ENCODE results near the gene RBP7. TPM values are rescaled to one million over a fixed set of nuclear protein-coding genes. Genes with fewer than 3 reads are reported as not detected.
A peak's percentile ranks its signal among the peaks of the same experiment; 100 is the strongest.

The RBP7 gene
- total RNA-seq, result 10 to 100 TPM in 3 of 4 donors, 1 to 10 TPM in 1; 4.5 to 35.6 (median 17.8) TPM

DNA sequence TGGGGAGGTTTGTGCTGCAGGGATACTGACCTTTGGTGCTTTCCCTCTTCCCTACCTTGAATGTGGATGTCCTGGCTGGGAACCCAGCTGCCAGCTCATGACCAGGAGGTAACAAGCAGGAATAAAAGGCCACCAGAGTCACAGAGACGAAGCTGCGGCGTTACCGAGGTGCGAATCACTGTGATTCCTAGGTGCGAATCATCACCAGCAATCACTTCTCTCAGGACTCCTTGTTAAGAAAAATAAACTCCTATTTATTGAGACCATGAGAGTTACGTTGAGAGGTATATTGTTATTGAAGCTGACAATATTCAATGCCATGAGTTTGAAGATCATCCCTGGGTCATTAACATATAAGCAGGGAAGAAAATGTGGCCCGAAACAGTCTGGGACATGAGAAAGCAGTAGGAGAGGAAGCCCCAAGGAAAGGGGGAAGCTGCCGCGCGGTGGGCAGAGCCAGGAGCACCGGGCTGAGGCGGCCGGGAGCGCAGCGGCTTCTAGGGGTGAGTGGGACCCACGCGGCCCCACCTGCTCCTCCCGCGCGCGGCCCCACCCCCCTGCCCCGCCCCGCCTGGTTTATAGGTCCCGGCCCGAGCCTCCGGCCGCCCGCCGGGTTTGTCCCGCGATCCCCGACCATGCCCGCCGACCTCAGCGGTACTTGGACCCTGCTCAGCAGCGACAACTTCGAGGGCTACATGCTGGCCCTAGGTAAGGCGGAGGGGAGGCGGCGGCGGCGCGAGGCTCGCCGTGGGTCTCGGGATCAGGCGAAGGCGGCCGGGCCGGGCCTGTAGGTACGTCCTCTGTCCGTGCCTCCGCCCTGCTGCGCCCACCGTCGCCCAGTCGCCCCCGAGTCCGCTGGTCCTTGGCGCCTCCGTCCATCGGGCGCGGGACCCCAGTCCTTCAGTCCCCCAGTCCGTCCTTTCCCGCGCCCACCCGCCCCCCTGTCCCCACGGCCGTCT lies at the start of gene RBP7:
TSS of gene RBP7 (plus strand) at position 605 of the 959 bp plus-strand sequence. CDS start at position 636, 31 bp downstream.
- TF ChIP-seq EP300 (IDR thresholded peaks at IDR 0.05) (no peak), POLR2A (IDR thresholded peaks at IDR 0.05) (no peak), POLR2AphosphoS5 (IDR thresholded peaks at IDR 0.05) (no peak)
- TF ChIP-seq, protein P1, sequence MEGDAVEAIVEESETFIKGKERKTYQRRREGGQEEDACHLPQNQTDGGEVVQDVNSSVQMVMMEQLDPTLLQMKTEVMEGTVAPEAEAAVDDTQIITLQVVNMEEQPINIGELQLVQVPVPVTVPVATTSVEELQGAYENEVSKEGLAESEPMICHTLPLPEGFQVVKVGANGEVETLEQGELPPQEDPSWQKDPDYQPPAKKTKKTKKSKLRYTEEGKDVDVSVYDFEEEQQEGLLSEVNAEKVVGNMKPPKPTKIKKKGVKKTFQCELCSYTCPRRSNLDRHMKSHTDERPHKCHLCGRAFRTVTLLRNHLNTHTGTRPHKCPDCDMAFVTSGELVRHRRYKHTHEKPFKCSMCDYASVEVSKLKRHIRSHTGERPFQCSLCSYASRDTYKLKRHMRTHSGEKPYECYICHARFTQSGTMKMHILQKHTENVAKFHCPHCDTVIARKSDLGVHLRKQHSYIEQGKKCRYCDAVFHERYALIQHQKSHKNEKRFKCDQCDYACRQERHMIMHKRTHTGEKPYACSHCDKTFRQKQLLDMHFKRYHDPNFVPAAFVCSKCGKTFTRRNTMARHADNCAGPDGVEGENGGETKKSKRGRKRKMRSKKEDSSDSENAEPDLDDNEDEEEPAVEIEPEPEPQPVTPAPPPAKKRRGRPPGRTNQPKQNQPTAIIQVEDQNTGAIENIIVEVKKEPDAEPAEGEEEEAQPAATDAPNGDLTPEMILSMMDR (IDR thresholded peaks at IDR 0.05), result no peak
- peak within 1 kb of the TSS in 2 of 4 donors; percentile 23 to 70 for H3K27ac ChIP-seq
- WGBS, 2 donors (ENCODE audit: low coverage in 1 of 2), result 30 to 45% methylated on average over 4 to 16 of the region's 71 CpGs
- H3K27me3 ChIP-seq, result peaks cover 24% of the 10 kb centered on the region
- H3K4me1 ChIP-seq, result peaks cover 0 to 18% (median 0%) of the 10 kb centered on the region in 3 donors
- H3K36me3 ChIP-seq, result no peaks in the 10 kb centered on the region
- H3K9me3 ChIP-seq, result no peaks in the 10 kb centered on the region
- peak; percentile 57 for ATAC-seq
- H3K4me3 ChIP-seq, result peak within 1 kb of the TSS; percentile 46 to 71

DNA sequence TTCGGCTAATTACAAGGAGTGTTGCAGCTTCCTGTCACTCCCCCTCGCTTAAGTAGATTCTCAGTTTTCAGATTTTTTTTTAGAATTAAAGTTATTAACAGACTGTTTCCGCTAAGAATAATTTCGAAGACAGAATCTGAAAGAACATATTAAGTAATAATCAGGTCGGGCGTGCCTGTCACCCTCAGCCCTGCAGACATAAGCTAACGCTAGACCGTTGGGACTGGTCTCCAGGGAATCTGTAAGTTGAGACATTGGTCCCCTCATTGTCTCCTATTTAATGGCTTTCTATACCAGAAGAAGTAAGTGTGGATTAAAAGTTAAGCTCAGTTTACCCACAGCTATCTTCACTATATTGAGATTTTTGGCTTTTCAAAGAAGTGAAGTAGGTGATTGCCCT lies 39.3 kb upstream of the RBP7 start:
- Histone ChIP-seq H3K9me3 (no peaks in the 10 kb centered on the region), H3K36me3 (no peaks in the 10 kb centered on the region), H3K4me3 (no peak overlapping the region), H3K27me3 (no peaks in the 10 kb centered on the region), H3K27ac (no peak overlapping the region), H3K4me1 (no peaks in the 10 kb centered on the region)
- 88 to 89% methylated on average over 6 to 8 of the region's 8 CpGs for WGBS, 2 donors (ENCODE audit: low coverage in 1 of 2)
- no peak for ATAC-seq
- TF ChIP-seq EP300 (IDR thresholded peaks at IDR 0.05), result no peak
- TF ChIP-seq POLR2A (IDR thresholded peaks at IDR 0.05), result no peak
- no peak for TF ChIP-seq POLR2AphosphoS5 (IDR thresholded peaks at IDR 0.05)

DNA sequence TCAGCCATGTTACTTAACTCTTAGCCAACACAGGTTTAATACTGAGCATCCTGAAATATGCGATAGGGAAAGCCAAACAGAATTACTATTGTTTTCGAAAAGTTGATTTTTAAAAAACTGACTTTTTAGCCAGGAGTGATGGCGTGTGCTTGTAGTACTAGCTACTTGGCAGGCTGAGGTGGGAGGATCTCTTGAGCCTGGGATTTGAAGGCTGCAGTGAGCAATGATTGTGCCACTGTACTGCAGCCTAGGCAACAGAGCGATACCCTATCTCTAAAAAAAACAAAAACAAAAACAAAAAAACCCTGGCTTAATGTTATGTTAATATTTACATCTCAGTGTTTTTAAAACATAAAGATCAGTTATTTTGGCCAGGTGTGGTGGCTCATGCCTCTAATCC lies 37.0 kb upstream of the RBP7 start:
- WGBS, 2 donors (ENCODE audit: low coverage in 1 of 2), result 45 to 85% methylated on average over 3 to 4 of the region's 4 CpGs
- no peak for ATAC-seq
- TF ChIP-seq POLR2A (IDR thresholded peaks at IDR 0.05), result no peak
- no peak for TF ChIP-seq EP300 (IDR thresholded peaks at IDR 0.05)
- TF ChIP-seq, protein P1 (IDR thresholded peaks at IDR 0.05), result no peak
- Histone ChIP-seq H3K27me3 (no peaks in the 10 kb centered on the region), H3K27ac (no peak overlapping the region), H3K9me3 (no peaks in the 10 kb centered on the region), H3K36me3 (peaks cover 0 to 5% of the 10 kb centered on the region in 2 donors), H3K4me1 (no peaks in the 10 kb centered on the region), H3K4me3 (no peak overlapping the region)

DNA sequence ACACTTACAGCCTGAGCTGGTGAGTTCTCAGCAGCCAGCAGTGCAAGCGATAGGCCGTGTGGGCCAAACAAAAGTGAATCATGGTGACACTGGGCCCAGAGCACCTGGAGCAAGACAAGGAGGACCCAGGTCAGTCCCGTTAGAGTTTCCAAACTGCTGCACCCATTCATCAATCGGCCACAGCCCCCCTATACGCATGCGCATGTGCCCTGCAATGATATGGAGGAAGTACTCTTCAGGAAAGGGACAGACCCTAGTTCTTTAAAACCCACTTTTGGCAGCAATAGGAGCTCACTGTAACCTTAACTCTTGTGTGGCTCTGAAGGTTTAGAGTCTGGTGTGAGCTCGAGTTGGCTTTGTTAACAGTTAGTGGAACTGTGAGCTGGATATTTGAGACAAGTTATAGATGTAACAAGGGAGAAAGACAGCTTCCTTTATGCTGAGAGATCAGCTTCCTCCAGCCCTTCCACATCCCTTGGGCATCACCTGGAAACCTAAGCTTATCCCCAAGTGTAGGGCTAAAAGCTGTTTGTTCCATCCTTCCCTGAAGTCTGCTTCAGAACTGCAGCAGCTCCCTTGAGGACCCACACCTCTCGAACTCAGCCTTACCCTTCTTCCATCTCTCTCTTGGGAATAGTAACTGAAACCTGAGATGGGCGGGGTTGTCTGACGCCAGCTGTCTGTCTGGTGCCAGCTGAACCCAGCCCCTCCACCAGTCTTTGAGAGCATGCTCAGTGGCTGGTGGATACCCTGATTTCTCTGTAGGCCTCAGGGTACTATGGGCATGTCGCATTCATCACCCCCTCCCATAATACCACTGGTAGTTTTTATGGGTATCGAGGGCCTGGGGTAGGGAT lies 36.1 kb upstream of the RBP7 start:
- WGBS, 2 donors (ENCODE audit: low coverage in 1 of 2), result 71 to 75% methylated on average over 7 to 9 of the region's 12 CpGs
- H3K4me3 ChIP-seq, result no peak overlapping the region
- no peak overlapping the region for H3K27ac ChIP-seq
- peaks cover 0 to 5% of the 10 kb centered on the region in 2 donors for H3K36me3 ChIP-seq
- H3K9me3 ChIP-seq, result no peaks in the 10 kb centered on the region
- ATAC-seq, result no peak
- TF ChIP-seq EP300 (IDR thresholded peaks at IDR 0.05) (no peak), POLR2AphosphoS5 (IDR thresholded peaks at IDR 0.05) (no peak), POLR2A (IDR thresholded peaks at IDR 0.05) (no peak)
- TF ChIP-seq, protein P1 (IDR thresholded peaks at IDR 0.05), result no peak
- H3K27me3 ChIP-seq, result no peaks in the 10 kb centered on the region
- H3K4me1 ChIP-seq, result no peaks in the 10 kb centered on the region

DNA sequence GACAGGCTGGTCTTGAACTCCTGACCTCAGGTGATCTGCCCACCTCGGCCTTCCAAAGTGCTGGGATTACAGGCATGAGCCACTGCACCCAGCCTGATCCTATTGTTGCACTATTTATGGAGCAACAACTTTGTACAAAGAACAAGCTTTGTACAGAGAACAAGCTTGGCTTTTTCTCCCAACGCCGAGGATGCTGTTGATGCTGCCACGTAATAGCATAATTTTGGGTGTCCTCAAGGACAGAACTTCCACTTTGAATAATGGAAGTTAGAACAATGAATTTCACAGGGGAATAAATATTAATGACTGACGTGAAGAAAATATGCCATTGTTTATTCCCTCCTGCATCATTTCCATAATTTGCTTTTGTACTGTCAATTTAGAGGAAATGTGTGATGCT lies 12.8 kb upstream of the RBP7 start:
- no peaks in the 10 kb centered on the region for H3K9me3 ChIP-seq
- TF ChIP-seq, protein P1 (IDR thresholded peaks at IDR 0.05), result no peak
- TF ChIP-seq EP300 (IDR thresholded peaks at IDR 0.05) (no peak), POLR2A (IDR thresholded peaks at IDR 0.05) (no peak)
- no peak overlapping the region for H3K4me3 ChIP-seq
- H3K4me1 ChIP-seq, result peaks cover 0 to 12% (median 0%) of the 10 kb centered on the region in 3 donors
- H3K27ac ChIP-seq, result peak overlapping the region; percentile 9 to 74 (median 68)
- peaks cover 0 to 50% of the 10 kb centered on the region in 2 donors for H3K36me3 ChIP-seq
- WGBS, 2 donors (ENCODE audit: low coverage in 1 of 2), result 67 to 91% methylated on average over 4 to 5 of the region's 5 CpGs
- ATAC-seq, result no peak
- no peaks in the 10 kb centered on the region for H3K27me3 ChIP-seq
